ENCODE data around the gene PFDN1.

DNA sequence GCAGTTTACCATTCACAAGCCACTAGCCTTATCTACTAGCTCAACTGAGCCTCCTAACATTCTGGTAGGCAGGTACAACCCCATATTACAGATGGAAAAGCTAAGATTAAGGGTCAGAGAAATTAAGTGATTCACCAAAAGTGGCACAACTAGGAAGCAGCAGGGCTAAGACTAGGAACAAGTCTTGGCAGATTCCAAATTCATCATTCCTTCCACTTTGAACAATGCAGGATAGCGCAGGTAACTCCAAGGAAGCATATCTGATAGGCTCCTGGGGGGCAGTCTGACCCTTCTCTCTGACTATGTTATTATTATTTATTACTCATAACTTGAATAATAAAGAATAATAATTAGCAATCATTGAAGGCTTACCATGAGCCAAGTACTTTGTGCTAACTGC lies 35.0 kb upstream of the PFDN1 start:
- TF ChIP-seq, protein P1, sequence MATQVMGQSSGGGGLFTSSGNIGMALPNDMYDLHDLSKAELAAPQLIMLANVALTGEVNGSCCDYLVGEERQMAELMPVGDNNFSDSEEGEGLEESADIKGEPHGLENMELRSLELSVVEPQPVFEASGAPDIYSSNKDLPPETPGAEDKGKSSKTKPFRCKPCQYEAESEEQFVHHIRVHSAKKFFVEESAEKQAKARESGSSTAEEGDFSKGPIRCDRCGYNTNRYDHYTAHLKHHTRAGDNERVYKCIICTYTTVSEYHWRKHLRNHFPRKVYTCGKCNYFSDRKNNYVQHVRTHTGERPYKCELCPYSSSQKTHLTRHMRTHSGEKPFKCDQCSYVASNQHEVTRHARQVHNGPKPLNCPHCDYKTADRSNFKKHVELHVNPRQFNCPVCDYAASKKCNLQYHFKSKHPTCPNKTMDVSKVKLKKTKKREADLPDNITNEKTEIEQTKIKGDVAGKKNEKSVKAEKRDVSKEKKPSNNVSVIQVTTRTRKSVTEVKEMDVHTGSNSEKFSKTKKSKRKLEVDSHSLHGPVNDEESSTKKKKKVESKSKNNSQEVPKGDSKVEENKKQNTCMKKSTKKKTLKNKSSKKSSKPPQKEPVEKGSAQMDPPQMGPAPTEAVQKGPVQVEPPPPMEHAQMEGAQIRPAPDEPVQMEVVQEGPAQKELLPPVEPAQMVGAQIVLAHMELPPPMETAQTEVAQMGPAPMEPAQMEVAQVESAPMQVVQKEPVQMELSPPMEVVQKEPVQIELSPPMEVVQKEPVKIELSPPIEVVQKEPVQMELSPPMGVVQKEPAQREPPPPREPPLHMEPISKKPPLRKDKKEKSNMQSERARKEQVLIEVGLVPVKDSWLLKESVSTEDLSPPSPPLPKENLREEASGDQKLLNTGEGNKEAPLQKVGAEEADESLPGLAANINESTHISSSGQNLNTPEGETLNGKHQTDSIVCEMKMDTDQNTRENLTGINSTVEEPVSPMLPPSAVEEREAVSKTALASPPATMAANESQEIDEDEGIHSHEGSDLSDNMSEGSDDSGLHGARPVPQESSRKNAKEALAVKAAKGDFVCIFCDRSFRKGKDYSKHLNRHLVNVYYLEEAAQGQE (IDR thresholded peaks at IDR 0.05; ENCODE audit: borderline replicate concordance): no peak
- TF ChIP-seq EP300 (conservative IDR thresholded peaks at IDR 0.05; ENCODE audit: poor library complexity, severe bottlenecking) (no peak), RAD21 (conservative IDR thresholded peaks at IDR 0.05) (no peak), EZH2 (IDR thresholded peaks at IDR 0.05; ENCODE audit: borderline replicate concordance, insufficient read depth, low read length, poor library complexity, severe bottlenecking) (no peak), POLR2AphosphoS5 (IDR thresholded peaks at IDR 0.05) (no peak), MXI1 (conservative IDR thresholded peaks at IDR 0.05; ENCODE audit: poor library complexity, severe bottlenecking) (no peak), SMC3 (conservative IDR thresholded peaks at IDR 0.05; ENCODE audit: poor library complexity) (no peak), TAF1 (IDR thresholded peaks at IDR 0.05; ENCODE audit: low read depth) (no peak)
- TF ChIP-seq, protein P2, sequence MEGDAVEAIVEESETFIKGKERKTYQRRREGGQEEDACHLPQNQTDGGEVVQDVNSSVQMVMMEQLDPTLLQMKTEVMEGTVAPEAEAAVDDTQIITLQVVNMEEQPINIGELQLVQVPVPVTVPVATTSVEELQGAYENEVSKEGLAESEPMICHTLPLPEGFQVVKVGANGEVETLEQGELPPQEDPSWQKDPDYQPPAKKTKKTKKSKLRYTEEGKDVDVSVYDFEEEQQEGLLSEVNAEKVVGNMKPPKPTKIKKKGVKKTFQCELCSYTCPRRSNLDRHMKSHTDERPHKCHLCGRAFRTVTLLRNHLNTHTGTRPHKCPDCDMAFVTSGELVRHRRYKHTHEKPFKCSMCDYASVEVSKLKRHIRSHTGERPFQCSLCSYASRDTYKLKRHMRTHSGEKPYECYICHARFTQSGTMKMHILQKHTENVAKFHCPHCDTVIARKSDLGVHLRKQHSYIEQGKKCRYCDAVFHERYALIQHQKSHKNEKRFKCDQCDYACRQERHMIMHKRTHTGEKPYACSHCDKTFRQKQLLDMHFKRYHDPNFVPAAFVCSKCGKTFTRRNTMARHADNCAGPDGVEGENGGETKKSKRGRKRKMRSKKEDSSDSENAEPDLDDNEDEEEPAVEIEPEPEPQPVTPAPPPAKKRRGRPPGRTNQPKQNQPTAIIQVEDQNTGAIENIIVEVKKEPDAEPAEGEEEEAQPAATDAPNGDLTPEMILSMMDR (IDR thresholded peaks at IDR 0.05; ENCODE audit: poor library complexity, severe bottlenecking): no peak
